Osteocyte (in vitro differentiated cells): ENCODE data around the gene U2AF1. TPM values are rescaled to one million over a fixed set of nuclear protein-coding genes. Genes with fewer than 3 reads are reported as not detected.
"Not testable (repeated sequence)": the region's sequence is repeated elsewhere in the genome, so short reads cannot be mapped to it uniquely, and the experiment has no call there.

ENCODE experiments used
- DNase-seq: peaks from one replicate; pipeline ENCODE4 v3.0.0; 2021; ENCODE audit warnings: mixed read lengths; ENCODE audit not compliant: unreplicated experiment; ENCODE audit errors: extremely low spot score
- H3K27ac Mint-ChIP-seq: one replicate; pipeline ENCODE4 v1.8.0; 2021; ENCODE audit warnings: mild to moderate bottlenecking, mixed read lengths; ENCODE audit not compliant: unreplicated experiment
- H3K27me3 Mint-ChIP-seq: one replicate; pipeline ENCODE4 v1.8.0; 2021; ENCODE audit warnings: mixed read lengths; ENCODE audit not compliant: unreplicated experiment
- H3K36me3 Mint-ChIP-seq: one replicate; pipeline ENCODE4 v1.8.0; 2021; ENCODE audit warnings: mixed read lengths; ENCODE audit not compliant: unreplicated experiment
- H3K4me1 Mint-ChIP-seq: one replicate; pipeline ENCODE4 v1.8.0; 2021; ENCODE audit warnings: mixed read lengths; ENCODE audit not compliant: unreplicated experiment
- H3K4me3 Mint-ChIP-seq: one replicate; pipeline ENCODE4 v1.8.0; 2021; ENCODE audit warnings: mild to moderate bottlenecking, moderate library complexity, mixed read lengths; ENCODE audit not compliant: unreplicated experiment
- H3K9me3 Mint-ChIP-seq: one replicate; pipeline ENCODE4 v1.8.0; 2021; ENCODE audit warnings: mixed read lengths; ENCODE audit not compliant: unreplicated experiment
- long read RNA-seq: library from polyadenylated mRNA; unstranded; transcript quantifications from one replicate; pipeline ENCODE4 v2.0.0, GENCODE V29; 2021
- total RNA-seq: library from RNA; stranded (reverse); gene quantifications from 2 replicates; pipeline ENCODE4 v1.2.1, GENCODE V29; 2021
- TF ChIP-seq, protein P1 (sequence below): fragments of 200-600 bp; sonication (generic); IDR thresholded peaks from 2 replicates; pipeline ENCODE4 v1.5.0; 2021; ENCODE audit warnings: antibody characterized with exemption, mild to moderate bottlenecking, moderate library complexity

Gene U2AF1, protein sequence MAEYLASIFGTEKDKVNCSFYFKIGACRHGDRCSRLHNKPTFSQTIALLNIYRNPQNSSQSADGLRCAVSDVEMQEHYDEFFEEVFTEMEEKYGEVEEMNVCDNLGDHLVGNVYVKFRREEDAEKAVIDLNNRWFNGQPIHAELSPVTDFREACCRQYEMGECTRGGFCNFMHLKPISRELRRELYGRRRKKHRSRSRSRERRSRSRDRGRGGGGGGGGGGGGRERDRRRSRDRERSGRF
- total RNA-seq, result 16.2 and 18.0 TPM in 2 replicates
- long read RNA-seq, transcript U2AF1-202 (8 exons, 940 nt), result minor isoform, 10 of 34 reads
- long read RNA-seq, transcript U2AF1-201 (8 exons, 962 nt), result major isoform, 17 of 34 reads
- long read RNA-seq, partial matches to known transcripts, result 0 of 34 reads
- long read RNA-seq, other reads (novel, unspliced or antisense), result 5 of 34 reads

DNA sequence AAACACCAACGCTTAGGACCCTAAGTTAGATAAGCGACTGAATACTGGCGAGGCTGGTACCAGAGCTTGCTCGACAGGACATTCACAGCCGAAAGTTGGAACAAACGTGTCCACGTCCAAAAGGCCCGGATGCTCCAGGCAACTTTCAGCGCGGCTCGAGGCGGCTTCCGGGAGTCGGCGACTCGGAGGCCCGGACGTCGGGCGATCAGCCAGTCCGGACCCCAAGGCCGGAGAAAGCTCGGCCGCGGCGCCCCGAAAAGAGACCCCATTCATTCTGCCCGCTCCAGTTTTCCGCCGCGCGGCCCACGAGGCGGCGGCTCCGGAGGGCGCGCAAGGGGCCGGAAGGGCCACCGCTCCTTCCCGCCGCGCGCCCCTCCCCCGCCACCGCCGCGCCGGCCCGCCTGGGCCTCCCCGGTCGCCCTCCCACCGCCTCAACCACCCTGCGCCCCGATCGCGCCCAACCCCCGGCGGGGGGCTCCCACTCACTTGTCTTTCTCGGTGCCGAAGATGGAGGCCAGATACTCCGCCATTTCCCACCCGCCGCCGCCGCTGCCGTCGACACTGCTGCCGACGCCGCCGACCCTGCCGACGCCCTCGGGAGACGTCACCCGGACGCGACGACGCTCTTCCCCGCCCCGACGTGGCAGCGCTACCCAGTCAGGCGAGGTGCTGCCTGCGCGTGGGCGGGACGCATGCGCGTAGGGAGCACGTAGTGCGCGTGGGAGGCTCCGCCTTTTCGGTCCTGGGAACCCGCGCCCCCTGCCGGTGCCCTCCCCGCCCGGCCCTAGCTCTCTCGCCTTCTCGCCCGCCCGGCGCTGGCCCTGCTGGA, at the start of gene U2AF1:
U2AF1 (minus strand) TSS at position 606 of the 829 bp plus-strand sequence; CDS start at position 530, 76 bp downstream.
- H3K36me3 Mint-ChIP-seq, H3K27me3 Mint-ChIP-seq, H3K27ac Mint-ChIP-seq, H3K4me1 Mint-ChIP-seq, H3K9me3 Mint-ChIP-seq: not testable (repeated sequence)
- peak within 1 kb of the TSS; percentile 54 for H3K4me3 Mint-ChIP-seq
- DNase-seq, result peak; percentile 84

DNA sequence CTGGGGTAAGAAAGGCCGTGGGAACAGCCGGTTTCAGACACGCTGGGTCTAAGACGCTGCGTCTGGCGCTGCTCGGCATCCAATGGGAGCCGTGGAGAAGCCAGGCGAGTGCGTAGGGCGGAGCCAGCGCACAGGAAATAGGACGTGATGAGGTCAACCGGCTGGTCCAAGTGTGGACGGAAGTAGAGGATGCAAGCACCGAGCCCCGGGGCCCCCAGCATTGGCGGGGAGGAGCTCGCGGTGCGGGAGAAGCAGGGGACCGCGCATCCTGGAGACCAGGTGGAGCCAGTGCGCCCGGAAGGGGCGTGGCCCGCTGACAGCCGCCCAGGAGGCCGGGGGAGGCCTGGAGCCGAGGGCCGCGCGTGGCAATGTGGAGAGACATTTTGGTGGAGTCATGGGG, 46.2 kb upstream of the U2AF1 start:
- H3K4me1 Mint-ChIP-seq, DNase-seq, H3K27me3 Mint-ChIP-seq, H3K36me3 Mint-ChIP-seq, H3K4me3 Mint-ChIP-seq, H3K27ac Mint-ChIP-seq, H3K9me3 Mint-ChIP-seq: not testable (repeated sequence)

DNA sequence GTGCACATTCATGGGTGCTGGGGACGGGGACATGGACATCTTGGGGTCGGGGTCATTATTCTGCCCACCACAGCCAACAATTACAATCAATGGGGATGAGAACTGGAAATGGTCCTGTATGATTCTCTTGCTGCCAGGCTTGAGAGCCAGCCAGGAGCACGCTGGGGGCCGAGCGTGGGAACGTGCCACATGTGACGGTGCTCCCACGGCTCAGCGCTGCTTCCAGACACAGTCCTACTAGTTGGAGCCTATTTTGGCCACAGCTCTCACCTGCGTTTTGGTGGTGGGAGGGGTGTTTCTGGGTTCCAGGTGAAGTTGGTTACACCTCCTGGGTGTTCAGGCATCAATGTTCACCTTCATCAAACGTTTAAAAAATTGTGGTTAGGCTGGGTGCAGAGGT, 42.0 kb upstream of the U2AF1 start:
- not testable (repeated sequence) for H3K9me3 Mint-ChIP-seq, H3K4me3 Mint-ChIP-seq, DNase-seq, H3K4me1 Mint-ChIP-seq, H3K27ac Mint-ChIP-seq, H3K27me3 Mint-ChIP-seq, H3K36me3 Mint-ChIP-seq

DNA sequence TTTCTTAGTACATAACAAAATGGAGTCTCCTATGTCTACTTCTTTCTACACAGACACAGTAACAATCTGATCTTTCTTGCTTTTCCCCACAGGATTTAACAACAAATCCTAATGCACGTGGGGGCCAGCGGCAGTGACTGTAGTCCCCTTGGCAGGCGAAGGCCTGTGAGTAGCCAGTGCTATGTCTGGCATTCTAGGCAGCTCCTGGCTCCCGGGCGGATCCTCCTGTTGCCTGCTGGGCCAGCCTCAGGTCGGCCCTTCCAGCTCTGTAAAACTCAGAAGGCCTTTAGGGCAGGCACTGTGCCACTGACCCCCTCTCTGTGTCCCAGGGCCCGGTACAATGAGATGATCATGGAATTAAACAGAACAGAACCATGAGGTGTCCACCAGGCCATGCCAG, 40.6 kb upstream of the U2AF1 start:
- not testable (repeated sequence) for DNase-seq, H3K9me3 Mint-ChIP-seq, H3K36me3 Mint-ChIP-seq, H3K4me1 Mint-ChIP-seq, H3K27ac Mint-ChIP-seq, H3K4me3 Mint-ChIP-seq, H3K27me3 Mint-ChIP-seq

DNA sequence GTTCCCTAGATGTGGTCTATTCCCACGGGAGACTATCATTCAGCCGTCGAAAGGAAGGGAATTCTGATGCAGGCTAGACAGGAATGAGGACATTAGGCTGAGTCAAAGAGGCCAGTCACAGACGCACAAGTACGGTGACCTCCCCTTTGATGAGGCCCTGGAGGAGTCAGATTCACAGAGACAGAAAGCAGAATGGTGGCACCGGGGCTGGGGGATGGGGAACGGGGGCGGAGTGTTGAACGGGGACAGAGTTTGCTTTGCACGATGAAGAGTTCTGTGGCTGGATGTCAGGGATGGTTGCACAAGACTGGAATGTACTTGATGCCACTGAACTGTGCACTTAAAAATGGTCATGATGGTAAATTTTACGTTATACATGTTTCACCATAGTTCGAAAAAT, 39.3 kb upstream of the U2AF1 start:
- H3K4me1 Mint-ChIP-seq, H3K4me3 Mint-ChIP-seq, DNase-seq, H3K36me3 Mint-ChIP-seq, H3K9me3 Mint-ChIP-seq, H3K27ac Mint-ChIP-seq, H3K27me3 Mint-ChIP-seq: not testable (repeated sequence)

DNA sequence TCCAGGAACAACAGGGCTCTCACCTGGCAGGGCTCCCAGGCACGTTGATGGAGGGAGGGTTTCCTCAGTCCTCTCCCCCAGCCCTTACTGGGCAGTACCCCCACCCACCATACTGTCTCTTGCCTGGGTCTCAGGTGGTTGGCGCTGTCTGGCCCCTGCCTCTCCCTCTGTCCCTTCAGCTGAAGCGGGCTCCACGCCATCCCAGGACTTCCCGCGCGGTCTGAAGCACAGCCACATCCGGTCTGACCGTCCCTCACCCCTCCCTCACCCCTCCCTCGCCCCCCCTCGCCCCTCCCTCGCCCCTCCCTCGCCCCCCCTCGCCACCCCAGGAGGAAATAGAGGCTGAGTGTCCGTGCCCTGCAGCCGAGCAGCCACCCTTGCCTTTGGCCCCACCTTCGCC, 34.0 kb upstream of the U2AF1 start:
- not testable (repeated sequence) for H3K36me3 Mint-ChIP-seq, DNase-seq, H3K4me1 Mint-ChIP-seq, H3K4me3 Mint-ChIP-seq, H3K27ac Mint-ChIP-seq, H3K27me3 Mint-ChIP-seq, H3K9me3 Mint-ChIP-seq

DNA sequence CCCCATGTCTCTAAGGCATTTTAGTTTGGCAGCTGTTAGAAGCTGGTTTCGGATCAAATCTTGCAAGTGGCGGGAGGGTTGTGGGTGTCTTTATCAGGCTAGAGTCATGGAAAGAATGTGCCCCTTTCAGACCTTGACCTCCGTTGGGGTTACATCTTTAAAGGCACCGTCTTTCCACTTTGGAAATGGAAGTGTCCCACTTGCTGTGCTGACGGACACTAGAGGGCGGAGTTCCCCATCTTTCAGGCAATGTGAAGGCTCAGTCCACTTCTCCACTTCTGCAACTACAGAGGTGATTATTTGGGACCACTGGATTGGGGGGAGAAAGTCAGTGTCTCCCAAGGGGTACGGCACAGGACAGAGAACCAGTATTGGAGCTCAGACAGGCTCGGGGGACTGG, 31.6 kb upstream of the U2AF1 start:
- H3K27me3 Mint-ChIP-seq, H3K4me1 Mint-ChIP-seq, H3K36me3 Mint-ChIP-seq, H3K4me3 Mint-ChIP-seq, DNase-seq, H3K27ac Mint-ChIP-seq, H3K9me3 Mint-ChIP-seq: not testable (repeated sequence)
- TF ChIP-seq, protein P1, sequence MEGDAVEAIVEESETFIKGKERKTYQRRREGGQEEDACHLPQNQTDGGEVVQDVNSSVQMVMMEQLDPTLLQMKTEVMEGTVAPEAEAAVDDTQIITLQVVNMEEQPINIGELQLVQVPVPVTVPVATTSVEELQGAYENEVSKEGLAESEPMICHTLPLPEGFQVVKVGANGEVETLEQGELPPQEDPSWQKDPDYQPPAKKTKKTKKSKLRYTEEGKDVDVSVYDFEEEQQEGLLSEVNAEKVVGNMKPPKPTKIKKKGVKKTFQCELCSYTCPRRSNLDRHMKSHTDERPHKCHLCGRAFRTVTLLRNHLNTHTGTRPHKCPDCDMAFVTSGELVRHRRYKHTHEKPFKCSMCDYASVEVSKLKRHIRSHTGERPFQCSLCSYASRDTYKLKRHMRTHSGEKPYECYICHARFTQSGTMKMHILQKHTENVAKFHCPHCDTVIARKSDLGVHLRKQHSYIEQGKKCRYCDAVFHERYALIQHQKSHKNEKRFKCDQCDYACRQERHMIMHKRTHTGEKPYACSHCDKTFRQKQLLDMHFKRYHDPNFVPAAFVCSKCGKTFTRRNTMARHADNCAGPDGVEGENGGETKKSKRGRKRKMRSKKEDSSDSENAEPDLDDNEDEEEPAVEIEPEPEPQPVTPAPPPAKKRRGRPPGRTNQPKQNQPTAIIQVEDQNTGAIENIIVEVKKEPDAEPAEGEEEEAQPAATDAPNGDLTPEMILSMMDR, result peak; percentile 30

DNA sequence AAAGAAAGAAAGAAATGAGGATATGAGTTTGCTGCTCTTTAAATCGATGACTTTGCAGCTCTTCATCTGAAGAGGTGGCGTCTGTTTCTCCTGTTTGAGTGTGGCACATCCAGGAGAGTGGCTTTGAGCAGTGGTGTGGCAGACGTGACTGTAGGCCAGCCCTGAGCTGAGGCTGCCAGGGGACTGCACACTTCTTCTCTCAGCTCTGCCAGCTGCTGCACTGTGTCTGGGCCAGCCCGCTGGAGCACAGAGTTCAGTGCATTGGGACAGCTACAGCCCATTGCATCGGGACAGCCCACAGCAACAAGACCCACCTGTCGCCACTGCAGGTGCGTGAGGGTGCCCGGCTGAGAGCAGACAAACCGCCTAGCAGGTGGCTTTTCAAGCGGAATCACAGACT, 27.1 kb upstream of the U2AF1 start:
- H3K36me3 Mint-ChIP-seq, H3K27me3 Mint-ChIP-seq, H3K27ac Mint-ChIP-seq, H3K4me3 Mint-ChIP-seq, H3K4me1 Mint-ChIP-seq, H3K9me3 Mint-ChIP-seq, DNase-seq: not testable (repeated sequence)

DNA sequence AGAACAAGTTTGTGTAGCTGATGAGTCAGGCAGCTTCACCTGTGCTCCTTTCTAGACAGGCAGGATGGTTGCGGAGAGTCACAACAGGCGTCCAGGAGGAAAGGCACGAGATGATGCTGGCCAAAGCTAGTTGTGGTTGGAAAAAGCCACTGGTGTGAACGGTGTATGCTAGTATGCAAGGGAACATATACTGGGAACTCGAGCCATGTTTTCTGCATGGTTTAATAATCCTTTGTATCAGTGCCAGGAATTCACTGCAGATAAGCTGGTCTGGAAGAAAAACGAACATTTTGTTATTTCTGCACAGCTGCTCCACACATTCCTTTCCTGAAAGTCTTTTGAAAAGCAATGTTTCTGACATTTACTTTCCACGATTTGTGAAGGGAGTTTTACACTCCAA, 22.7 kb upstream of the U2AF1 start:
- H3K9me3 Mint-ChIP-seq, DNase-seq, H3K27me3 Mint-ChIP-seq, H3K27ac Mint-ChIP-seq, H3K4me3 Mint-ChIP-seq, H3K4me1 Mint-ChIP-seq, H3K36me3 Mint-ChIP-seq: not testable (repeated sequence)

DNA sequence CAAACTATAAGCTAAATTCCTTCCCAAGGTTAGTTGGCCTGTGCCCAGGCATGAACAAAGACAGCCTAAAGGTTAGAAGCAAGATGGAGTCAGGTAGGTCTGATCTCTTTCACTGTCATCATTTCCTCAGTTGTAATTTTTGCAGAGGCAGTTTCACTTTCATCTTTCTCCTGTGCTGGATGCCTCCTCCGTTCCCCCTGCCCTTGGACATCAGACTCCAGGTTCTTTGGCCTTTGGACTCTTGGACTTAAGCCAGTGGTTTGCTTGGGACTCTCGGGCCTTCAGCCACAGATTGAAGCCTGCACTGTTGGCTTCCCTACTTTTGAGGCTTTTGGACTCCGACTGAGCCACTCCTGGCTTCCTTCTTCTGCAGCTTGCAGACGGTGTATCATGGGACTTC, 8.6 kb upstream of the U2AF1 start:
- not testable (repeated sequence) for H3K27me3 Mint-ChIP-seq, H3K9me3 Mint-ChIP-seq, H3K4me1 Mint-ChIP-seq, H3K36me3 Mint-ChIP-seq, DNase-seq, H3K4me3 Mint-ChIP-seq, H3K27ac Mint-ChIP-seq

DNA sequence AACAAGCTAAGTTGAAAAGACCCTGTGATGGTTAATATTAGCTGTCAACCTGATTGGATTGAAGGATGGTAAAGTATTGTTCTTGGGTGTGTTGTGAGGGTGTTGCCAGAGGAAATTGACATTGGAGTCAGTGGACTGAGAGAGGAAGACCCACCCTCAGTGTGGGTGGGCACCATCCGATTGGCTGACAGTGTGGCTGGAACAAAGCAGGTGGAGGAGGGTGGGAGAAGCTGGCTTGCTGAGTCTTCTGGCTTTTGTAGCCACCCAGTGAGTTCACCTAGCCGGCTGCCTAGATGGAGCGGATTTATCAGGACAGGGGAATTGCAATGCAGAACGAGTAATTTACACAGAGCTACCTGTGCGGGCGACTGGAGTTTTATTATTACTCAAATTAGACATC, 7.1 kb upstream of the U2AF1 start:
- H3K27me3 Mint-ChIP-seq, H3K4me1 Mint-ChIP-seq, H3K4me3 Mint-ChIP-seq, H3K27ac Mint-ChIP-seq, H3K36me3 Mint-ChIP-seq, H3K9me3 Mint-ChIP-seq, DNase-seq: not testable (repeated sequence)
